Left ventricle myocardium inferior (tissue), 1 donor: Measurements from ENCODE around the gene DOCK8. TPM values are rescaled to one million over a fixed set of nuclear protein-coding genes. Genes with fewer than 3 reads are reported as not detected.

ENCODE experiments used
- DNase-seq: peaks from one replicate; pipeline ENCODE4 v3.0.0-alpha.2; 2020
- H3K27ac ChIP-seq: fragments of 200-600 bp; replicated peaks from 2 replicates; pipeline ENCODE4 v1.8.0; 2021
- H3K27me3 ChIP-seq: fragments of 200-600 bp; 2 replicates; pipeline ENCODE4 v1.8.0; 2021; ENCODE audit warnings: low read depth
- H3K36me3 ChIP-seq: fragments of 200-600 bp; 2 replicates; pipeline ENCODE4 v1.8.0; 2021
- H3K4me1 ChIP-seq: fragments of 200-600 bp; 2 replicates; pipeline ENCODE4 v1.8.0; 2021
- H3K4me3 ChIP-seq: fragments of 200-600 bp; 2 replicates; pipeline ENCODE4 v1.8.0; 2021; ENCODE audit warnings: mild to moderate bottlenecking, moderate library complexity
- H3K9me3 ChIP-seq: fragments of 200-600 bp; replicated peaks from 2 replicates; pipeline ENCODE4 v1.8.0; 2021
- CTCF ChIP-seq: fragments of 200-600 bp; IDR thresholded peaks from 2 replicates; pipeline ENCODE4 v1.8.0; 2021; ENCODE audit warnings: antibody characterized with exemption, mild to moderate bottlenecking, borderline replicate concordance
- intact Hi-C: fragments of 100-400 bp; cut with micrococcal nuclease; formaldehyde crosslinking; loops from one replicate; pipeline ENCODE4 v1.11.0; 2022
- total RNA-seq: library from RNA; stranded (reverse); fragmentation: NEBNext Ultra II Directional; extraction: Animal tissue kit (Norgen Biotek cat#: 25700); gene quantifications from one replicate; pipeline ENCODE4 v1.2.1, GENCODE V29; 2021
- donor health status: DM: no; HTN: yes; CAD: no; lungs with severe emphysema.

Gene DOCK8
- total RNA-seq, 1 donor from 2014 or later, result 3.7 TPM

DNA sequence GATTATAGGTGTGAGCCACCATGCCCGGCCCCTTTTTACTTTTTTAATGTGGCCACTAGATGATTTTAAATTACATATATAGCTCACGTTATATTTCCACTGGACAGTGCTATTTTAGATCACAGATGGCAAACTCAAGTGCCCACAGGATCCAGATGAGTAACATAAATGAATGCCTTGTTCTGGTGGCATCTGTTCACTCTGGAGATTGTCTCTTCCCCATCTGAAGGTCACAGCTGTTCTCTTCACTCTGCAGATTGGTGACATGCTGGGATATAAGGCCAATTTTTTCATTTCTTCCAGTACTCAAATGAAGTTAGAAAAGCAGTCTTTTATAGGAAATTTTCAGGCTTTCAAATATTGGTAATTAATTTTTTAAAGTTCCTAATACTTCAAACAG lies 160.1 kb downstream of the DOCK8 start:
- TF ChIP-seq CTCF, result no peak
- intact Hi-C loops, result no loop called here
- Histone ChIP-seq H3K36me3 (no peaks in the 10 kb centered on the region), H3K27ac (no peak overlapping the region), H3K9me3 (no peaks in the 10 kb centered on the region), H3K4me3 (no peak overlapping the region), H3K27me3 (peaks cover 11% of the 10 kb centered on the region), H3K4me1 (peaks cover 25% of the 10 kb centered on the region)
- no peak for DNase-seq

- Histone ChIP-seq H3K27me3 (peaks cover 11% of the 10 kb centered on the region), H3K4me1 (peaks cover 17% of the 10 kb centered on the region), H3K36me3 (no peaks in the 10 kb centered on the region), H3K9me3 (no peaks in the 10 kb centered on the region), H3K4me3 (no peak overlapping the region), H3K27ac (no peak overlapping the region)
- TF ChIP-seq CTCF, result no peak
- DNase-seq, result no peak
- intact Hi-C loops, result no loop called here
These were observed 161.4 kb downstream of the DOCK8 start for GRCh38 chr9:376115-376514.

DNA sequence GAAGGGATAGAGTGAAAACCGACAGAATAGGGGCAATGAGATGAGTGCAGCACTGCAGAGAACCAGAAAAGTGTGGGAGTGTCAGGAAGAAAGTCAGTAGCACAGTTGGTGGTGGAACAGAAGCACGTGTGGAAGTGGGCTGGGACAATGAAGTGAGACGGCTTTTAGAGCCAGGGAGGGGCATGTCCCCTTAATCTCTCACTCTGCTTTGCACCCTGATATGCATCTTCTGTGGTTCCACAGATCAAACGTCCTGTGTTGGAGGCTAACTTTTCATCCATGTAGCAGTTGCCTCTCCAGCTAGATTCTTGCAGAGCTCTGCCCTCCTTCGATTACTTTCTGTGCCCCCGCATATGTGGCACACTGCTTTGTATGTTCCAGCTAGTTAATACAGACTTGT lies 163.6 kb downstream of the DOCK8 start:
- intact Hi-C loops, result no loop called here
- H3K27me3 ChIP-seq, result peaks cover 11% of the 10 kb centered on the region
- no peak for DNase-seq
- H3K9me3 ChIP-seq, result no peaks in the 10 kb centered on the region
- no peak for TF ChIP-seq CTCF
- no peak overlapping the region for H3K27ac ChIP-seq
- no peaks in the 10 kb centered on the region for H3K4me1 ChIP-seq
- no peak overlapping the region for H3K4me3 ChIP-seq
- no peaks in the 10 kb centered on the region for H3K36me3 ChIP-seq

DNA sequence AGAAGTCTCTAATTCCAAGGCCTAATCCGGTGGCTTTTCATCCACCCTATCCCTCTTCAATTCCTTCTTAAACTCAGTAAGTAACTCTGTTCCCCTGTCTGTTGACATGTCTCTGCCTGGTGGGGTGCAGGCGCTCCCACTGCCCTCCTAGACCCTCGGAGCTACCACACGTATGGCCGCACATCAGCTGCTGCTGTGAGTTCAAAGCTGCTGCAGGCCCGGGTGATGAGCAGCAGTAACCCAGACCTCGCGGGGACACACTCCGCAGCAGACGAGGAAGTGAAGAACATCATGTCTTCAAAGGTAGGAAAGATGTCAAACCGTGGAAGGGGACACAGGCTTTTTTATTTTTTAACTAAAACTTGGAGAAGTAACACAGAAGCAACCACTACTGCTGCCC lies 167.7 kb downstream of the DOCK8 start:
- Histone ChIP-seq H3K4me3 (no peak overlapping the region), H3K27me3 (peaks cover 11% of the 10 kb centered on the region), H3K9me3 (no peaks in the 10 kb centered on the region), H3K27ac (no peak overlapping the region), H3K36me3 (no peaks in the 10 kb centered on the region), H3K4me1 (no peaks in the 10 kb centered on the region)
- DNase-seq, result no peak
- no peak for TF ChIP-seq CTCF
- intact Hi-C loops, result no loop called here

GRCh38 chr9:385818-386398 lies 171.2 kb downstream of the DOCK8 start:
- H3K9me3 ChIP-seq, result no peaks in the 10 kb centered on the region
- H3K27ac ChIP-seq, result no peak overlapping the region
- no peak for DNase-seq
- intact Hi-C loops, result loop anchor here (5.0 kb wide), 1 partner anchor 376 kb away; no protein-coding TSS in a partner anchor
- H3K4me3 ChIP-seq, result no peak overlapping the region
- H3K27me3 ChIP-seq, result no peaks in the 10 kb centered on the region
- TF ChIP-seq CTCF, result peak; percentile 93
- H3K4me1 ChIP-seq, result no peaks in the 10 kb centered on the region
- no peaks in the 10 kb centered on the region for H3K36me3 ChIP-seq

DNA sequence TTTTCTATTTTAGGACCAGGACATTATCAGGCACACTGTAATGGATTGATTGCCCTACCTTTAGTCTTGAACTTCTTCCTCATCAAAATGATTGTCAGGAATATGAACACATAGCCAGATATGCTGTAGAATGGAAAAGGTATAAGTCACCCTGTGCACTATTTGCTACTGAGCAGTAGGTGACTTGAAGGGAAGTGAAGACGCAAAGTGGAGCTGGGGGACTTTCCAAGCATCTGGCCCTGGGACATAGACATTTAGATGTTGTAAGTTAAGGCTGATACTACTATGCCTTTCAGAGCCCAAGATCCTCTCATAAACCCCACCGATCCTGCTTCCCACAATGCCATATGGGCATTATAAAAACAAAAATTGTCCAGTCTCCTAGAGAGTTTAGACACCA lies 174.5 kb downstream of the DOCK8 start:
- no peaks in the 10 kb centered on the region for H3K36me3 ChIP-seq
- H3K4me3 ChIP-seq, result no peak overlapping the region

More for the DNA sequence above, 174.5 kb downstream of the DOCK8 start:
- Histone ChIP-seq H3K4me1 (no peaks in the 10 kb centered on the region), H3K27ac (no peak overlapping the region), H3K9me3 (no peaks in the 10 kb centered on the region), H3K27me3 (no peaks in the 10 kb centered on the region)
- no peak for TF ChIP-seq CTCF
- no peak for DNase-seq
- intact Hi-C loops, result loop anchor here (5.0 kb wide), 1 partner anchor 373 kb away; no protein-coding TSS in a partner anchor
